Non-pigmented ciliary epithelial cell (primary cell): ENCODE measurements around the gene EPHA8.

Experiments
- DNase-seq: peaks from one replicate; pipeline ENCODE4 v3.0.0-alpha.2; 2010; ENCODE audit warnings: low read depth

The EPHA8 gene

GRCh38 chr1:22536506-22536905, 26.8 kb upstream of the EPHA8 start:
- DNase-seq: no peak

GRCh38 chr1:22537441-22538139, 25.7 kb upstream of the EPHA8 start:
- DNase-seq: no peak

GRCh38 chr1:22539510-22540118, 23.7 kb upstream of the EPHA8 start:
- no peak for DNase-seq

- DNase-seq: no peak
Observed at GRCh38 chr1:22540337-22540736, 23.0 kb upstream of the EPHA8 start.

- no peak for DNase-seq
Observed at GRCh38 chr1:22542886-22543285, 20.4 kb upstream of the EPHA8 start.

GRCh38 chr1:22543679-22544078, 19.6 kb upstream of the EPHA8 start:
- DNase-seq: no peak

DNA sequence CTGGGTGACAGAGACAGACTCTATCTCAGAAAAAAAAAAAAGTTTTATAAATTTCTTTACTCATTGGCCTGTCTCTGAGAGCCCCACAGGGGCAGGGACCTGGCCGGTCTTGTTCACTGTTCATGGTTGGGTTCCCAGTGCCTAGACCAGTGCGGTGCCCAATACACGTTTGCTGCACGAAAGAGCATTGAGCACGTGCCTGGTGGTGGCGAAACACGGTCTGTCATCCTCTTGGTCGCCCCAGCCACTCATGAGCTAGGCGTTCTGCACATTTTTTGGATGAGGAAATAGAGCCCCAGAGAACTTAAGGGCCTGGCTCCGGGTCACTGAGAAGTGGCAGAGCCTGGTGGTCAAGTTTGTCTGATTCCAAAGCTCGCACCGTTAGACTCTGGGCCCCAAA, 18.7 kb upstream of the EPHA8 start:
- no peak for DNase-seq

- no peak for DNase-seq
Observed at GRCh38 chr1:22545141-22545540, 18.1 kb upstream of the EPHA8 start.

DNA sequence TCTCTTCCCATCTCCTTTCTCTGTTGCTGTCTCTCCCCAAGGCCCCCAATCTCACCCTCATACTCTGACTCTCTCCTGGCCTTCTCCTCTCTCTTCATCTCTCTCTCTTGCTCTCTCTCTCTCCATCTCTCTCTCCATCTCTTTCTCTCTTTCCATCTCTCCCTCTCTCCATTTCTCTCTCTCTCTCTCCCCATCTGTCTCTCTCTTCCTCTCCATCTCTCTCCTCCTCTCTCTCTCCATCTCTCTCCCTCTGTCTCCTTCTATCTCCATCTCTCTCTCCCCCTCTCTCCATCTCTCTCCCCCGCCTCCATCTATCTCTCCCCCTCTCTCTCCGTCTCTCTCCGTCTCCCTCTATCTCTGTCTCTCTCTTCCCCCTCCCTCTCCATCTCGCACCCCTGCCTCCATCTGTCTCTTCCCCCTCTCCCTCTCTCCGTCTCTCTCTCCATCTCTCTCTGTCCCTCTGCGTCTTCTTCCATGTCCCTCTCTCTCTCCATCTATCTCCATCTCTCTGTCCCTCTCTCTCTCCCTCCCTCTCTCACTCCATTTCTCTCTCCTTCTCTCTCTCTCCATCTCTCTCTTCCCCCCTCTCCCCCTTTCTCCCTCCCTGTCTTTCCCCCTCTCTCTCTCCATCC, 16.0 kb upstream of the EPHA8 start:
- no peak for DNase-seq

GRCh38 chr1:22547818-22548462, 15.3 kb upstream of the EPHA8 start:
- no peak for DNase-seq

DNA sequence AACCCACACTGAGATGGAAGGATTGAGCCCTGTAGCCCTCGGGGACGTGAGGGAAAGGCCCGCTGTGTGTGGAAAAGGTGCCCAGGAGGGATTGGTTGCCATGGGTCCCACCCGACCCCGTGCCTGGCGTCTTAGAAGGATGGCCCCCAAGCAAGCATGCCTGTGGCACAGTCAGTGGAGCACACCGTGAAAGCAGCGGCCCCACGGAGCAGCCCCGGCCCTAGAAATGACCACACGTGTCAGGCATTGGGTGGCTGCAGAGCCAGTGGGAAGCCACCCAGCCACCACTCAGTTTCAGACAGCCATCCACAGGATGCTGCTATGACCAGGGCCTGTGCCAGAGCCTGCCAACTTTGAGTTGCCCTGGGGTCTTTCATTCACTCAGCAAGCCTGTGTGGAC, 13.3 kb upstream of the EPHA8 start:
- DNase-seq: no peak

DNA sequence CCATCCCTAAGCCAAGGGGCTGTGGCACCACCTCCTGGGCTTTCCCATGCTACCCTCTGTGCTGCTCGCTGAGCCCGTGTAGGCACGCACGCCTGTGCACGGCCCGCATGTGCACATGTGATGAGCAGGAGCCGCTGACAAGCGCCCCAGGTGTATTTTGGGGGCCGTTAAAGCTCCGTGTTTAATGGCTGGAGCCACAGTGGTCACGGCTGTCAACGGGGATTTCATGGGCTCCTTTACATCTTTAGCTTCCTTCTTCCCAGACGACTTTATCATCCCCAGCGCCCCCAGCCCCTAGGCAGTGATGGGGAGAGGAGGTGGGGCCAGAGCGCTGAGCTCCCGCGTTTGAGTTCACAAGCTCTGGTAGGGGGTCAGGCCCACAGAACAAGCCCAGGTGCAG, 11.7 kb upstream of the EPHA8 start:
- no peak for DNase-seq

DNA sequence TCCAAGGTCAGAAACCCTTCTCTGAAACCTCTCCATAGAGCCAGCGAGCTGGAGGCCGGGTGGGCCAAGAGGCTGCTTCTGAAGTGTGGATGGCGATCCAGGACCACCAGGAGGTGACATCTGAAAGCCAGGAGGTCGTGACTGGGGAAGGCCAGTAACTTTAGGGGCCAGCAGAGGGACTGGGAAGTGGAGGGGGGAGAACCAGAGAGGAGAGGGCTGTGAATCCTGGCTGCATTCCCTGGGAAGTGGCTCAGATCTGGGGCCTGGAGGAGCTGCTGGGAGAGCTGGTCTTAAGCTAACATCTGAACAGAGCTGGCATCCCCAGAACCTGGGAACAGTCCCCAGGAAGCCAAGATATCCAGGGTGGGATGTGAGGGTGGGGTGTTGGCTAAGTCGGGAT, 11.3 kb upstream of the EPHA8 start:
- no peak for DNase-seq

GRCh38 chr1:22553104-22553880, 10.0 kb upstream of the EPHA8 start:
- no peak for DNase-seq

DNA sequence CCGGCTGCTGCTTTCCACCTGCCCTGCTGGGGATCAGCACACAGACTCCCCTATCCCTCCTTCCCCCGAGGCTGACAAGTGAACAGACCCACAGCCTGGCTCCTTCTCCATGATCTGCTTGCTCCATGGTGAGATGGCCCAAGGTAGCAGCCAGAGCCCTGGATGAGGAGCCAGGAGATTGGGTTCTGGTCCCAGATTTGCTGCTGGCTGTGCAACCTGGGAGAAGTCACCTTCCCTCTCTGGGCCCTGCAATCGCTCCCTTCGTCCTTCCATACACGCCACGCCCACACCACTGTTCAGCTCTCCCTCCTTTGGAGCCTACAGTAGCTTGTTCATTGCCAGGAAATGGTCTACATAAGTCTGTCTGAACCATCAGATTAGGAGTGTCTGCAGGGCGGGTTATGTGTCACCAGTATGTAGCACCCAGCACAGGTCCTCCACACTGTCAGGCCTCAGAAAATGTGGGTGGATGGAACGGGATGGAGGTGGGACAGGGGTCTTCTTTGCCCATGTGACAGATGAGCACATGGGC, 9.2 kb upstream of the EPHA8 start:
- DNase-seq: no peak

DNA sequence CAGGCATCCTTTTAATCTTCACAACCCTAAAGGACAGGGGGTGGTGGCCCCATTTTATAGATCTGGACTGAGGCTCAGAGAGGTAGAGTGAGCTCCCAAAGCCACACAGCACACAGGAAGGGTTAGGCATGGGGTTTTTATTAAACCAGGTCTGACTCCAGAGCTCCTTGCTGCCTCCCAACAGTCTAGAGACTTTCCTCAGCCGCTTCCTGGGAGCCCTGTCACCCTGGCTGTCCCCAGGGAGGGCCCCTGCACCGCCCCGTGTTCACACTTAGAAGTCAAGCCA, 8.0 kb upstream of the EPHA8 start:
- DNase-seq: no peak

DNA sequence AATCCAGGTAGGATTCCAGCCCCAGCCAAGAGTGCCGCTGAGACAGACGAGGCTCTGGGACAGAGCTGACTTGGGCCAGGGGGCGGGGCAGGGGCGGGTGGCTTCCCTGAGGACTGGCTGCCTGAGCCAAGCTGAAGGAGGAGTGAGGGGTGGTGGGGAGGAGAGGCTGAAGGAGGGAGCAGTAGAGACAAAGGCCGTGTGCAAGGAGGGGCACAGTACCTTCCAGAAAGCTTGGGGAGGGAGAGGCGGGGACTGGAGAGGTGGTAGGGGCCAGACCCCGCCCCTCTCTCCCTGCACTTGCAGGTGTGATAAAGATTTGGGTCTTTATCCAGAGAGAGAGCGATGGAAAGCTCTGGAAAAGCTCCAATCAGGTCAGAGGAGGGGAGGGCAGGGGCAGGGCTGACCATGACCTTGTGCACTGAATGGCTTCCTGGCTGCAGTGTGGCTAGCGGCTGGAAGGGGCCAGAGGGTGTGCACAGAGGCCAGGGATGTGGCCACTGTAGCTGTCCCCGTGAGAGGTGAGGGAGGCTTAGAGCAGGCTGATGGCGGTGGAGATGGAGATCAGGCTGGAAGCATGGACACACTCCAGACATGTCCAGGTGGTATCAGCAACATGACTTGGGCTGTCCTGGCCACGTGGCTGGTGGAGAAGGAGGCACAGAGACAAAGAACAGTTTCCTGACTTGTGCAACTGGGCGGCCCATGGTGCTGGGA, 6.7 kb upstream of the EPHA8 start:
- no peak for DNase-seq

DNA sequence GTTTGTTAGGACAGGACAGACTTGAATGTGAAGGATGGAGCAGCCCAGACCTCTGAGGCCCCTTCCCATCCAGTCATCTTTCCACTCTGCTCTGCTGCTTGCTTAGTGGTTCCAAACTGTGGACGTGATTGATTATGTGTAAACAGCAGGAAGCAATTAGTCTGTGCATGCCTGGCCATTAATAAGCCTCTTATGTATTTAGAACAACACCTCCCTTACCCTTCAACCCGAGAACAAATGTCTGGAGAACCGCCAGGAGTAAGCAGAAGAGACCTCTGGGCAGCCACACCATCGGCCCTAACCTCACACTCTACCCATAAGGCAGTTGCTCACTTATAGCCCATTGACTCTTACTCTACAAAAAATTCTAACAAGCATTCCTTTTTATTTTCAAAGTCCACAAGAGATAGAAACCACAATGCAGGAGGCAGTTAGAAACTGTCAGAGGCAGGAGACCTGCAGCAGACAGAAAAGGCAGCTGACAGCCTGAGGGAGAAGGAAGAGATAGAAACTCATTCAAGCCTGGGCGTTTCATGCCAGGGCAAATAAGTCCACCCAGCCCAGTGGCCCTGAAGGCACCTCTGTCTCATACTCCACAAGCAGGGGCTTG, 5.8 kb upstream of the EPHA8 start:
- no peak for DNase-seq

DNA sequence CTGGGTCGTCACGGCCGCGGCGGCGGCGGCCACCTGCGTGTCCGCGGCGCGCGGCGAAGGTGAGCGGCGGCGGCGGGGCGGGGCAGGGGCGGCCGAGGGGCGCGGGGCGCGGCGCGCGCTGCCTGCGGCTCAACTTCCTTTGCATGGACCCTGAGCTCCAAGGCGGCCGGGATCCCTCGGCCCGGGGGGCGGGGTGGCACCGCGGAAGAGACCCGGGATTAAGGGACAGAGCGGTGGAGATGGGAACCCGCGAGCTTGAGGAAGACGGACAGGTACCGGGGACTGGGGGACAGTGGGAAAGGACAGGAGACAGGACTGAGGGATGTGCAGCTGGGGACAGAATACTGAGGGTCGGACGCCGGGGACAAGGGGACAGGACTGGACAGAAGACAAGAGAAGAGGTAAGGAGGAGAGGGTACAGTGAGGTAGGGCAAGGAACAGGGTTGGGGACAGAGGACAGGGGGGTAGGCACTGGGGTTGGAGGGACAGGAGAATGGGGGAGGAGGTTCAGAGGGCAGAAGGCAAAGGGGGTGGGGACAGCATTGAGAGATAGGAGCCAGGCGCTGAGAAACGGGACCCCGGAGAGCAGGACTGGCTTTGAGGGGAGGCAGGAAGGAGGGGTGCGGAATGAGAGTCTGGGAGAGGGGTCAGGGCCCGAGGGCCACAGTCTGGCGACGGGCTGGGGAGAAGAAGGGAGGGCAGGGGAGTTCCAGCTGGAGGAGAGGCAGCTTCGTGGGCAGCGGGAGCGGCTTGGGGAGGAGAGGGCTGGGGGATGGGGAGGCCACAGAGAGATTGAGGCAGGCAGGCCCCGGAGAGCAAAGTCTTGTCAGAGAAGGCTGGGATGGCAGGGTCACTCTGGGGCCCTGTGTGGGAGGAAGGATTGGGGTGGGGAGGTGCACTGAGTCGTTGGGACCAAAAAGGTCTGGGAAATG, 648 bp downstream of the EPHA8 start:
- no peak for DNase-seq

- no peak for DNase-seq
Observed at GRCh38 chr1:22566161-22566560, 2.9 kb downstream of the EPHA8 start.
